ENCODE measurements around the gene ZDHHC11.
"Not testable (repeated sequence)": the region's sequence is repeated elsewhere in the genome, so short reads cannot be mapped to it uniquely, and the experiment has no call there.

Gene ZDHHC11

GRCh38 chr5:854966-855743, 4.4 kb upstream of the ZDHHC11 start:
- H3K36me3 ChIP-seq (ENCODE audit: control insufficient read depth, insufficient read depth, low read length) = peaks cover 1% of the 10 kb centered on the region; the same call in 1 of the 2 replicates
- no peak overlapping the region for H3K4me3 ChIP-seq (replicated peaks; ENCODE audit: low read depth, low read length)
- no peak for TF ChIP-seq CTCF (IDR thresholded peaks at IDR 0.05; ENCODE audit: insufficient read depth, low read length, poor library complexity, severe bottlenecking)
- no peaks in the 10 kb centered on the region for H3K27me3 ChIP-seq (replicated peaks; ENCODE audit: control insufficient read depth, insufficient read depth, low read length)
- no peak for DNase-seq (ENCODE audit: extremely low read depth, insufficient read length)

GRCh38 chr5:854217-854616, 3.4 kb upstream of the ZDHHC11 start:
- no peak for TF ChIP-seq CTCF (IDR thresholded peaks at IDR 0.05; ENCODE audit: insufficient read depth, low read length, poor library complexity, severe bottlenecking)
- Histone ChIP-seq H3K27me3 (replicated peaks; ENCODE audit: control insufficient read depth, insufficient read depth, low read length) (no peaks in the 10 kb centered on the region), H3K36me3 (ENCODE audit: control insufficient read depth, insufficient read depth, low read length) (no peaks in the 10 kb centered on the region)

GRCh38 chr5:853416-854090, 2.8 kb upstream of the ZDHHC11 start:
- not testable (repeated sequence) for H3K27me3 ChIP-seq (replicated peaks; ENCODE audit: control insufficient read depth, insufficient read depth, low read length); DNase-seq (ENCODE audit: extremely low read depth, insufficient read length)

More at GRCh38 chr5:854217-854616, 3.4 kb upstream of the ZDHHC11 start:
- H3K4me3 ChIP-seq (replicated peaks; ENCODE audit: low read depth, low read length) = no peak overlapping the region
- DNase-seq (ENCODE audit: extremely low read depth, insufficient read length) = no peak

GRCh38 chr5:852431-853401, 1.9 kb upstream of the ZDHHC11 start:
- Histone ChIP-seq H3K36me3 (ENCODE audit: control insufficient read depth, insufficient read depth, low read length) (no peaks in the 10 kb centered on the region), H3K4me3 (replicated peaks; ENCODE audit: low read depth, low read length) (no peak overlapping the region), H3K27me3 (replicated peaks; ENCODE audit: control insufficient read depth, insufficient read depth, low read length) (no peaks in the 10 kb centered on the region)
- TF ChIP-seq CTCF (IDR thresholded peaks at IDR 0.05; ENCODE audit: insufficient read depth, low read length, poor library complexity, severe bottlenecking) = no peak
- no peak for DNase-seq (ENCODE audit: extremely low read depth, insufficient read length)

More at GRCh38 chr5:853416-854090, 2.8 kb upstream of the ZDHHC11 start:
- not testable (repeated sequence) for H3K4me3 ChIP-seq (replicated peaks; ENCODE audit: low read depth, low read length); H3K36me3 ChIP-seq (ENCODE audit: control insufficient read depth, insufficient read depth, low read length)

GRCh38 chr5:852018-852417, 1.2 kb upstream of the ZDHHC11 start:
- DNase-seq (ENCODE audit: extremely low read depth, insufficient read length) = no peak
- H3K4me3 ChIP-seq (replicated peaks; ENCODE audit: low read depth, low read length) = no peak overlapping the region
- no peaks in the 10 kb centered on the region for H3K36me3 ChIP-seq (ENCODE audit: control insufficient read depth, insufficient read depth, low read length)
- TF ChIP-seq CTCF (IDR thresholded peaks at IDR 0.05; ENCODE audit: insufficient read depth, low read length, poor library complexity, severe bottlenecking) = no peak
- no peaks in the 10 kb centered on the region for H3K27me3 ChIP-seq (replicated peaks; ENCODE audit: control insufficient read depth, insufficient read depth, low read length)
